HEK293T (cell line): ENCODE data around the gene PLCB1.

ENCODE experiments used
- BHLHE40 ChIP-seq: fragments of 450-650 bp; IDR thresholded peaks from 2 replicates; pipeline ENCODE4 v1.6.1; 2016; ENCODE audit warnings: mild to moderate bottlenecking, moderate library complexity, borderline replicate concordance
- CTBP1 ChIP-seq: fragments of 450-650 bp; IDR thresholded peaks from 2 replicates; pipeline ENCODE4 v1.6.1; 2016; ENCODE audit warnings: borderline replicate concordance
- FOXA1 ChIP-seq: fragments of 450-650 bp; IDR thresholded peaks from 2 replicates; pipeline ENCODE4 v1.6.1; 2016; ENCODE audit warnings: mild to moderate bottlenecking
- HDGF ChIP-seq: fragments of 450-650 bp; IDR thresholded peaks from 2 replicates; pipeline ENCODE4 v1.6.1; 2017; ENCODE audit warnings: antibody characterized with exemption, borderline replicate concordance
- TARDBP ChIP-seq: fragments of 450-650 bp; IDR thresholded peaks from 2 replicates; pipeline ENCODE4 v1.6.1; 2016
- ZNF384 ChIP-seq: fragments of 450-650 bp; IDR thresholded peaks from 2 replicates; pipeline ENCODE4 v1.6.1; 2016

DNA sequence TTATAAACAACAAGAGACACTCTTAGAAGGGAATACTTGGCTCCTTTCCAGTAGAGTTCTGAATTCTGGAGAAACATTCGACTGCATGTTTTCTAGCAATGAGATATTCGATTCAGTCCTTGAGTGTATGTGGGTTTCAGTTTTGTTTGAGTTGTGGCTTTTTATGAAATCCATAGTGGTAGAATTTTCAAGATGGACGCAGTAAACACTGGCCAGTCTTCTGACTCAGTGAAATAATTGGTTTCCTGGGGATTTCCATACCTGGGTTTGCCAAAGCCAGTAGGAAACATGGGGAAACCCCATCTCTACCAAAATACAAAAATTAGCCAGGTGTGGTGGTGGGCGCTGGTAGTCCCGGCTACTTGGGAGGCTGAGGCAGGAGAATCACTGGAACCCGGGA, 663.3 kb downstream of the PLCB1 start:
- TF ChIP-seq CTBP1 (no peak), FOXA1 (no peak), HDGF (no peak), TARDBP (no peak), BHLHE40 (no peak), ZNF384 (no peak)
